GM10847 (cell line): ENCODE results near the gene ARL10.

Experiments used
- POLR2A ChIP-seq: IDR thresholded peaks from 2 replicates; pipeline ENCODE4 v1.6.1; 2011; ENCODE audit not compliant: insufficient read length; ENCODE audit errors: extremely low read depth

Gene ARL10

GRCh38 chr5:176392526-176392925 is 27.2 kb downstream of the ARL10 start:
- no peak for TF ChIP-seq POLR2A

- TF ChIP-seq POLR2A: no peak
Measured at GRCh38 chr5:176394096-176394495, 28.8 kb downstream of the ARL10 start.

DNA sequence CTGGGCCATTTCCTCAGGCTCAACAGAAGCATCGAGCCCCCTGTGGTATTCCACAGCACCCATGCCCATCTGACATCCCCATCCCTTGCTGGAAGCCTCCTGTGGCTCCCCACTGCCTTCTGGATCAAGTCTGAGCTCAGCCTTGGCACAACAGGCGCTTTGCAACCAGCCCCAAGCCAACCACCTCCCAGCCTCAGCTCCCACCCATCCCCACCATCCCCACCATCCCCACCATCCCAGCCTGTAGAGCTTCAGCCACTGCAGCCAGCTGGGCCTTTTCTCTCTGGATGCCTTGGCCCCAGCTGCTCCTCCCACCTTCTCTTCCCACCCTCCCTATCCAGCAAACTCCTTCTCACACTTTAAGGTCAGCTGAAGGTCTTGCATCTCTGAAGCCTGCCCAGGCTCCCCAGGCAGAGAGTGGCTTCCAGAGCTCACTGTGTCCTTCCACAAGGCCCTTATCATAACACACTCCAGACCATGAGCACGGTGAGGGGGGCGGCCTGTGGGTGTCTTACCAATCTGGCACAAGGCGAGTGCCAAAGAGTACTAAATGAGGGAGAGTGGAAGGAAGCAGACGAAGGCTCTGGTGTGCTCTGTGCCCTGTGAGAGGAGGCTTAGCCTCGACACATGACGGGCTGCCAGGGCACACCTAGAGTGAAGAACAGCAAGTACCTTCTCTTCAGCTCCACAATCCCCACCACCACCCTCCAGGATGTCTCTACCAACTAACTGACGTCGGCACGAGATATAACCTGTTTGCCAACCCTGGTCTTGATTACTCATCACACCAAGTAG is 29.8 kb downstream of the ARL10 start:
- TF ChIP-seq POLR2A: no peak

- TF ChIP-seq POLR2A: no peak
Measured at GRCh38 chr5:176396330-176396729, 31.0 kb downstream of the ARL10 start.

GRCh38 chr5:176397736-176398420 is 32.6 kb downstream of the ARL10 start:
- no peak for TF ChIP-seq POLR2A

- no peak for TF ChIP-seq POLR2A
Measured at GRCh38 chr5:176400382-176401156, 35.3 kb downstream of the ARL10 start.

- TF ChIP-seq POLR2A: no peak
Measured at GRCh38 chr5:176401281-176402205, 36.3 kb downstream of the ARL10 start.

- TF ChIP-seq POLR2A: no peak
Measured at GRCh38 chr5:176405656-176406435, 40.6 kb downstream of the ARL10 start.

- TF ChIP-seq POLR2A: no peak
Measured at GRCh38 chr5:176406436-176407052, 41.3 kb downstream of the ARL10 start.

DNA sequence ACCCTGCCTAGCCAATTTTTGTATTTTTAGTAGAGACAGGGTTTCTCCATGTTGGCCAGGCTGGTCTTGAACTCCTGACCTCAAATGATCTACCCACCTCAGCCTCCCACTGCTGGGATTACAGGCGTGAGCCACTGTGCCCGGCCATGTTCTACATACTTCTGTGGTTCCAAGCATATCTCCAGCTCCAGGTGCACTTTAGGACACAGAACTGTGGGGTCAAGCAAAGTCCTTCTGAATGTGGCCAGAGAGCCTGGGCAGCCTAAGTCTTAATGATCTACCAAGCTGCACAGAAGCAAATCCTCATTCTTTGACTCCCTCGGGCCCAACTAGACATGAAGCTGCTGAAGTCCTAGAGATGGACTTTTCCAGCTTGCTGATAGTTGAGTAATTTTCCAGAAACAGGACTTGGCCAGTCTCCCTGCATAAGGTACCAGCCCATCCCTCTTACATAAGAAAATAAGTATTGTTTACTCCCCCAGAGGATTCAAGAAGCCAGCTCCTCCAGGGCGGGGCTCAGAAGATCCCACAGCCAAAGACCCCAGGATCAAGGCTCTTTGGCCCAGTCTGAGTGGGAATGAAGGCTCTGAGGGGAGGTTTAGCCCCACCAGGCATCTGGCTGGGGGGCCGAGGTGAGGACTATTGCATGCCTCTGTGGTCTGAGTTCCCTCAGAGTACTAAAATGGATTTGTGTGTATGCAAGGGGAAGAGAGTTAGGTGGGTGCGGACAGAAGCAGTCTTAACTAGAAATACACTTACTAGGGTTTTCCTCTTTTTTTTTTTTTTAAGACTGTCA is 42.4 kb downstream of the ARL10 start:
- no peak for TF ChIP-seq POLR2A

DNA sequence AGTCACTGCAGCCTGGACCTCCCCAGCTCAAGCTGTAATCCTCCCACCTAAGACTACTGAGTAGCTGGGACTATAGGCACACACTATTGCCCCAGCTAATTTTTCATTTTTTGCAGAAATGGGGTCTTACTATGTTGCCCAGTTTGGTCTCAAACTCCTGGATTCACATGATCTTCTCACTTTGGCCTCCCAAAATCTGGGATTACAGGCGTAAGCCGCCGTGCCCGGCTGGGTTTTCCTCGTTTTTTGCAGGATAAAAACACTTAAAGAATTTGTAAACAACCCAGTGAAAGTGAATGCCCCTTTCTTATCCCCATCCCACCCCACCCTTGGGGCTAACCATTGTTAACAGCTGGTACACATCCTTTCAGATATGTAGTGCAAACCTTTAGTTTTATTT is 43.3 kb downstream of the ARL10 start:
- TF ChIP-seq POLR2A: no peak

GRCh38 chr5:176409765-176410164 is 44.5 kb downstream of the ARL10 start:
- TF ChIP-seq POLR2A: no peak
